GM12875 (cell line): ENCODE data around the gene SPNS2.

Experiments
- H3K4me3 ChIP-seq: one replicate; pipeline ENCODE4 v1.5.1; 2011; ENCODE audit warnings: low read depth, low read length, control low read depth
- CTCF ChIP-seq: IDR thresholded peaks from 2 replicates; pipeline ENCODE4 v1.5.1; 2011; ENCODE audit warnings: low read depth, mild to moderate bottlenecking, control low read depth, inconsistent platforms, low read length, moderate library complexity, borderline replicate concordance; ENCODE audit not compliant: insufficient read depth

SPNS2 gene

GRCh38 chr17:4588391-4588790 is 89.7 kb downstream of the SPNS2 start:
- TF ChIP-seq CTCF: no peak
- no peak overlapping the region for H3K4me3 ChIP-seq
